Neural cell (in vitro differentiated cells): Measurements from ENCODE around the gene SMO. TPM values are rescaled to one million over a fixed set of nuclear protein-coding genes. Genes with fewer than 3 reads are reported as not detected.

Source experiments
- H2AFZ ChIP-seq: fragments of 200-600, 300-800 bp; sonication (generic), shearing (Covaris generic); 2 replicates; pipeline ENCODE4 v1.6.0; 2014; ENCODE audit warnings: low read depth, mild to moderate bottlenecking, antibody characterized with exemption, low read length, moderate library complexity
- H3F3A ChIP-seq: fragments of 200-600 bp; shearing (Covaris generic); 2 replicates; pipeline ENCODE4 v1.6.1; 2016; ENCODE audit warnings: mild to moderate bottlenecking, moderate library complexity, mixed read lengths, antibody characterized with exemption, low read length; ENCODE audit not compliant: insufficient read depth, poor library complexity, severe bottlenecking
- H3K27ac ChIP-seq: fragments of 200-600, 300-800 bp; sonication (generic), shearing (Covaris generic); 2 replicates; pipeline ENCODE4 v1.5.1; 2014; ENCODE audit warnings: mild to moderate bottlenecking, low read length, moderate library complexity
- H3K27me3 ChIP-seq: fragments of 300-800, 200-600 bp; sonication (generic), shearing (Covaris generic); 2 replicates; pipeline ENCODE4 v1.6.0; 2014; ENCODE audit warnings: mild to moderate bottlenecking, low read depth, low read length, moderate library complexity; ENCODE audit not compliant: insufficient read depth
- H3K36me3 ChIP-seq: fragments of 300-800, 200-600 bp; sonication (generic), shearing (Covaris generic); 2 replicates; pipeline ENCODE4 v1.5.1; 2014; ENCODE audit warnings: mild to moderate bottlenecking, antibody characterized with exemption, low read length, moderate library complexity; ENCODE audit not compliant: insufficient read depth
- H3K4me2 ChIP-seq: fragments of 300-800, 200-600 bp; sonication (generic), shearing (Covaris generic); 2 replicates; pipeline ENCODE4 v1.6.0; 2014; ENCODE audit warnings: mild to moderate bottlenecking, low read length
- H3K4me3 ChIP-seq: fragments of 300-800, 200-600 bp; sonication (generic), shearing (Covaris generic); 2 replicates; pipeline ENCODE4 v1.5.1; 2014; ENCODE audit warnings: mild to moderate bottlenecking, low read length, moderate library complexity
- H3K79me2 ChIP-seq: fragments of 200-600 bp; shearing (Covaris generic); replicated peaks from 2 replicates; pipeline ENCODE4 v1.6.0; 2014; ENCODE audit warnings: mild to moderate bottlenecking, low read length, moderate library complexity; ENCODE audit not compliant: insufficient read depth
- H3K9ac ChIP-seq: fragments of 300-800, 200-600 bp; sonication (generic), shearing (Covaris generic); 2 replicates; pipeline ENCODE4 v1.6.1; 2016; ENCODE audit warnings: mild to moderate bottlenecking, low read length, mixed read lengths
- H3K9me2 ChIP-seq: fragments of 200-600 bp; shearing (Covaris generic); 2 replicates; pipeline ENCODE4 v1.6.1; 2016; ENCODE audit warnings: mild to moderate bottlenecking, low read length, mixed read lengths; ENCODE audit not compliant: insufficient read depth
- H3K9me3 ChIP-seq: fragments of 200-600, 300-800 bp; sonication (generic), shearing (Covaris generic); 2 replicates; pipeline ENCODE4 v1.6.1; 2016; ENCODE audit warnings: mild to moderate bottlenecking, mixed run types, low read length, moderate library complexity, mixed read lengths
- H4K20me1 ChIP-seq: fragments of 200-600 bp; shearing (Covaris generic); 2 replicates; pipeline ENCODE4 v1.6.1; 2016; ENCODE audit warnings: mild to moderate bottlenecking, mixed run types; ENCODE audit not compliant: insufficient read depth
- CTCF ChIP-seq: fragments of 450-650 bp; IDR thresholded peaks from 2 replicates; pipeline ENCODE4 v1.5.1; 2014; ENCODE audit warnings: antibody characterized with exemption, mild to moderate bottlenecking, moderate library complexity; ENCODE audit not compliant: poor library complexity, severe bottlenecking
- EP300 ChIP-seq: fragments of 450-650 bp; conservative IDR thresholded peaks from 2 replicates; pipeline ENCODE4 v1.6.1; 2014; ENCODE audit warnings: antibody characterized with exemption, mild to moderate bottlenecking, moderate library complexity; ENCODE audit not compliant: poor library complexity, severe bottlenecking
- EZH2 ChIP-seq: fragments of 200-600, 300-800 bp; shearing (Covaris generic), sonication (generic); IDR thresholded peaks from 2 replicates; pipeline ENCODE4 v1.6.1; 2014; ENCODE audit warnings: antibody characterized with exemption, low read length, borderline replicate concordance, mild to moderate bottlenecking; ENCODE audit not compliant: insufficient read depth, poor library complexity, severe bottlenecking
- MXI1 ChIP-seq: fragments of 450-650 bp; conservative IDR thresholded peaks from 2 replicates; pipeline ENCODE4 v1.6.1; 2014; ENCODE audit warnings: antibody characterized with exemption, mild to moderate bottlenecking; ENCODE audit not compliant: poor library complexity, severe bottlenecking
- POLR2AphosphoS5 ChIP-seq: IDR thresholded peaks from 2 replicates; pipeline ENCODE4 v1.6.1; 2012
- RAD21 ChIP-seq: fragments of 450-650 bp; conservative IDR thresholded peaks from 2 replicates; pipeline ENCODE4 v1.6.1; 2014; ENCODE audit warnings: antibody characterized with exemption, mild to moderate bottlenecking, moderate library complexity
- REST ChIP-seq: IDR thresholded peaks from 2 replicates; pipeline ENCODE4 v1.6.1; 2012; ENCODE audit warnings: borderline replicate concordance
- SMC3 ChIP-seq: fragments of 450-650 bp; conservative IDR thresholded peaks from 2 replicates; pipeline ENCODE4 v1.6.1; 2014; ENCODE audit warnings: antibody characterized with exemption, mild to moderate bottlenecking, moderate library complexity; ENCODE audit not compliant: poor library complexity
- TAF1 ChIP-seq: IDR thresholded peaks from 2 replicates; pipeline ENCODE4 v1.6.1; 2012; ENCODE audit warnings: low read depth
- polyA plus RNA-seq: library from polyadenylated mRNA; depleted of rRNA; stranded (reverse); fragments of >200 nt; gene quantifications from 2 replicates; pipeline ENCODE4 v1.2.3, GENCODE V29; 2014

The SMO gene
- polyA plus RNA-seq, 1 donor from 2014 or later, result 8.8 TPM

- H3K9me3 ChIP-seq, result no peaks in the 10 kb centered on the region
- no peaks in the 10 kb centered on the region for H3K9me2 ChIP-seq
- H3K79me2 ChIP-seq, result no peaks in the 10 kb centered on the region
- no peaks in the 10 kb centered on the region for H4K20me1 ChIP-seq
- no peak for TF ChIP-seq POLR2AphosphoS5
- no peak for TF ChIP-seq TAF1
- no peak for TF ChIP-seq SMC3
- TF ChIP-seq CTCF, result no peak
- TF ChIP-seq MXI1, result no peak
- TF ChIP-seq REST, result no peak
- TF ChIP-seq RAD21, result no peak
- TF ChIP-seq EP300, result no peak
- TF ChIP-seq EZH2, result no peak
- H3K36me3 ChIP-seq, result no peaks in the 10 kb centered on the region
- no peak overlapping the region for H3K9ac ChIP-seq
- H3K4me3 ChIP-seq, result no peak overlapping the region
- no peak overlapping the region for H2AFZ ChIP-seq
- H3K4me2 ChIP-seq, result no peak overlapping the region
- H3K27ac ChIP-seq, result no peak overlapping the region
- peaks cover 5% of the 10 kb centered on the region for H3K27me3 ChIP-seq
- no peaks in the 10 kb centered on the region for H3F3A ChIP-seq
Observed at GRCh38 chr7:129147731-129148130, 40.7 kb upstream of the SMO start.

GRCh38 chr7:129149511-129149910 lies 38.9 kb upstream of the SMO start:
- no peak overlapping the region for H3K9ac ChIP-seq
- H3K36me3 ChIP-seq, result no peaks in the 10 kb centered on the region
- no peaks in the 10 kb centered on the region for H3K27me3 ChIP-seq
- H3K9me3 ChIP-seq, result no peaks in the 10 kb centered on the region
- no peak overlapping the region for H3K27ac ChIP-seq
- TF ChIP-seq EP300, result no peak
- TF ChIP-seq CTCF, result no peak
- no peak for TF ChIP-seq POLR2AphosphoS5
- TF ChIP-seq RAD21, result no peak
- no peak for TF ChIP-seq TAF1
- TF ChIP-seq REST, result no peak
- no peak overlapping the region for H2AFZ ChIP-seq
- no peak overlapping the region for H3K4me3 ChIP-seq
- H3F3A ChIP-seq, result no peaks in the 10 kb centered on the region
- no peaks in the 10 kb centered on the region for H4K20me1 ChIP-seq
- no peaks in the 10 kb centered on the region for H3K79me2 ChIP-seq
- H3K4me2 ChIP-seq, result no peak overlapping the region
- no peaks in the 10 kb centered on the region for H3K9me2 ChIP-seq
